HepG2 (cell line): ENCODE results near the gene TULP3. TPM values are rescaled to one million over a fixed set of nuclear protein-coding genes. Genes with fewer than 3 reads are reported as not detected.

Source experiments
- AKAP8 ChIP-seq: sonication (generic); formaldehyde crosslinking; IDR thresholded peaks from 2 replicates; pipeline ENCODE4 v1.5.1; 2020; ENCODE audit warnings: mild to moderate bottlenecking, missing genetic modification reagents
- BHLHE40 ChIP-seq: IDR thresholded peaks from 2 replicates; pipeline ENCODE4 v1.6.1; 2011; ENCODE audit warnings: low read length, improper control_type of control experiment
- ERF ChIP-seq: IDR thresholded peaks from 2 replicates; pipeline ENCODE4 v1.6.1; 2018; ENCODE audit warnings: missing biosample characterization, missing genetic modification reagents
- GATAD1 ChIP-seq: IDR thresholded peaks from 2 replicates; pipeline ENCODE4 v1.6.1; 2016; ENCODE audit warnings: missing genetic modification reagents, missing compliant biosample characterization
- HDAC1 ChIP-seq: sonication (generic); formaldehyde crosslinking; IDR thresholded peaks from 2 replicates; pipeline ENCODE4 v1.5.1; 2020; ENCODE audit warnings: mild to moderate bottlenecking, missing genetic modification reagents
- KAT2B ChIP-seq: fragments of 150-350 bp; IDR thresholded peaks from 2 replicates; pipeline ENCODE4 v1.6.1; 2014; ENCODE audit warnings: low read depth, low read length, borderline replicate concordance
- KIAA2018 ChIP-seq: sonication (generic); formaldehyde crosslinking; IDR thresholded peaks from 2 replicates; pipeline ENCODE4 v1.5.0; 2020; ENCODE audit warnings: mild to moderate bottlenecking, missing genetic modification reagents, borderline replicate concordance
- ZBTB42 ChIP-seq: sonication (generic); formaldehyde crosslinking; IDR thresholded peaks from 2 replicates; pipeline ENCODE4 v1.5.0; 2020; ENCODE audit warnings: mild to moderate bottlenecking, missing genetic modification reagents
- ZBTB43 ChIP-seq: sonication (generic); formaldehyde crosslinking; conservative IDR thresholded peaks from 2 replicates; pipeline ENCODE4 v1.4.0; 2020; ENCODE audit warnings: missing genetic modification reagents
- ZNF124 ChIP-seq: sonication (generic); formaldehyde crosslinking; IDR thresholded peaks from 2 replicates; pipeline ENCODE4 v1.4.0; 2020; ENCODE audit warnings: missing genetic modification reagents
- ZNF138 ChIP-seq: sonication (generic); formaldehyde crosslinking; IDR thresholded peaks from 2 replicates; pipeline ENCODE4 v1.5.0; 2020; ENCODE audit warnings: mild to moderate bottlenecking, low read depth, missing genetic modification reagents
- ZNF143 ChIP-seq: sonication (generic); formaldehyde crosslinking; IDR thresholded peaks from 2 replicates; pipeline ENCODE4 v1.4.0; 2020; ENCODE audit warnings: missing genetic modification reagents
- ZNF256 ChIP-seq: sonication (generic); formaldehyde crosslinking; conservative IDR thresholded peaks from 2 replicates; pipeline ENCODE4 v1.4.0; 2020; ENCODE audit warnings: missing genetic modification reagents
- ZNF296 ChIP-seq: sonication (generic); formaldehyde crosslinking; conservative IDR thresholded peaks from 2 replicates; pipeline ENCODE4 v1.5.0; 2020; ENCODE audit warnings: mild to moderate bottlenecking, missing genetic modification reagents
- ZNF34 ChIP-seq: sonication (generic); formaldehyde crosslinking; IDR thresholded peaks from 2 replicates; pipeline ENCODE4 v1.4.0; 2020; ENCODE audit warnings: mild to moderate bottlenecking, missing genetic modification reagents, borderline replicate concordance
- ZNF382 ChIP-seq: sonication (generic); formaldehyde crosslinking; IDR thresholded peaks from 2 replicates; pipeline ENCODE4 v1.5.0; 2020; ENCODE audit warnings: missing genetic modification reagents, mild to moderate bottlenecking, borderline replicate concordance
- polyA plus RNA-seq, 8 experiments: library from polyadenylated mRNA; depleted of rRNA in 3 of 8; stranded (reverse) in 7 of 8; unstranded in 1 of 8; fragments of >200 nt; fragmentation: Illumina TruSeq in 4 of 8; extraction: Trizol in 4 of 8; gene quantifications; 2 replicates each; pipeline versions ENCODE4 v1.2.1 to v1.2.3, GENCODE V29; 2011 to 2016; ENCODE audit warnings: low read depth in 4 of 8, missing spikeins in 1 of 8, mixed read lengths in 1 of 8; ENCODE audit not compliant: insufficient read depth in 1 of 8
- total RNA-seq, 5 experiments: library from RNA; depleted of rRNA; stranded (reverse); fragments of >200 nt; fragmentation: Illumina TruSeq; extraction: Trizol; gene quantifications; 2 replicates each; pipeline ENCODE4 v1.2.3, GENCODE V29; 2016; ENCODE audit warnings: low read depth in 1 of 5
- TF ChIP-seq, protein P1 (sequence below): sonication (generic); formaldehyde crosslinking; IDR thresholded peaks from 2 replicates; pipeline ENCODE4 v1.4.0; 2020; ENCODE audit warnings: missing genetic modification reagents, borderline replicate concordance
- TF ChIP-seq, protein P2 (sequence below): sonication (generic); formaldehyde crosslinking; IDR thresholded peaks from 2 replicates; pipeline ENCODE4 v1.5.0; 2020; ENCODE audit warnings: missing genetic modification reagents

TULP3 gene
- total and polyA plus RNA-seq, 2 of the 13 experiments (the other 11 are each of a cell fraction or from before 2014, with no cell fraction given), result 11.2 to 13.2 TPM

GRCh38 chr12:2890388-2891239, at the start of gene TULP3 (continued):
- no peak for TF ChIP-seq KIAA2018 (CRISPR knock-in tag)
- TF ChIP-seq ZBTB43 (CRISPR knock-in tag), result peak; percentile 87
- TF ChIP-seq AKAP8 (CRISPR knock-in tag), result peak; percentile 91
- TF ChIP-seq BHLHE40, result peak; percentile 28
- TF ChIP-seq ZNF296 (CRISPR knock-in tag), result no peak
- TF ChIP-seq, protein P1, sequence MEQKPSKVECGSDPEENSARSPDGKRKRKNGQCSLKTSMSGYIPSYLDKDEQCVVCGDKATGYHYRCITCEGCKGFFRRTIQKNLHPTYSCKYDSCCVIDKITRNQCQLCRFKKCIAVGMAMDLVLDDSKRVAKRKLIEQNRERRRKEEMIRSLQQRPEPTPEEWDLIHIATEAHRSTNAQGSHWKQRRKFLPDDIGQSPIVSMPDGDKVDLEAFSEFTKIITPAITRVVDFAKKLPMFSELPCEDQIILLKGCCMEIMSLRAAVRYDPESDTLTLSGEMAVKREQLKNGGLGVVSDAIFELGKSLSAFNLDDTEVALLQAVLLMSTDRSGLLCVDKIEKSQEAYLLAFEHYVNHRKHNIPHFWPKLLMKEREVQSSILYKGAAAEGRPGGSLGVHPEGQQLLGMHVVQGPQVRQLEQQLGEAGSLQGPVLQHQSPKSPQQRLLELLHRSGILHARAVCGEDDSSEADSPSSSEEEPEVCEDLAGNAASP, result peak; percentile 26; the same call in 1 of the 2 replicates
- TF ChIP-seq ZNF34 (CRISPR knock-in tag), result no peak
- TF ChIP-seq ZNF382 (CRISPR knock-in tag), result no peak
- TF ChIP-seq ZNF143, result no peak
- peak; percentile 75; the same call in 1 of the 2 replicates for TF ChIP-seq ZBTB42 (CRISPR knock-in tag)
- TF ChIP-seq, protein P2, sequence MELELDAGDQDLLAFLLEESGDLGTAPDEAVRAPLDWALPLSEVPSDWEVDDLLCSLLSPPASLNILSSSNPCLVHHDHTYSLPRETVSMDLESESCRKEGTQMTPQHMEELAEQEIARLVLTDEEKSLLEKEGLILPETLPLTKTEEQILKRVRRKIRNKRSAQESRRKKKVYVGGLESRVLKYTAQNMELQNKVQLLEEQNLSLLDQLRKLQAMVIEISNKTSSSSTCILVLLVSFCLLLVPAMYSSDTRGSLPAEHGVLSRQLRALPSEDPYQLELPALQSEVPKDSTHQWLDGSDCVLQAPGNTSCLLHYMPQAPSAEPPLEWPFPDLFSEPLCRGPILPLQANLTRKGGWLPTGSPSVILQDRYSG (CRISPR knock-in tag), result no peak; the same call in 1 of the 2 replicates
- peak; percentile 80 for TF ChIP-seq GATAD1 (CRISPR knock-in tag)
- peak; percentile 32; the same call in 1 of the 2 replicates for TF ChIP-seq ZNF124 (CRISPR knock-in tag)
- no peak for TF ChIP-seq ZNF256 (CRISPR knock-in tag)
- TF ChIP-seq ERF (CRISPR knock-in tag), result no peak
- TF ChIP-seq KAT2B, result no peak
- TF ChIP-seq HDAC1 (CRISPR knock-in tag), result peak; percentile 91
- TF ChIP-seq ZNF138 (CRISPR knock-in tag), result no peak
